D721Med (cell line): ENCODE data around the gene ABLIM3.

Experiments
- DNase-seq: peaks from one replicate; pipeline ENCODE4 v3.0.0; 2011; ENCODE audit warnings: low spot score; ENCODE audit not compliant: insufficient read length
- FAIRE-seq: peaks from 2 replicates; lab custom pipeline; 2011; peaks lifted over from hg19 to GRCh38; lab: Jason Lieb, UNC
- TF ChIP-seq, protein P1 (sequence below): IDR thresholded peaks from 2 replicates; pipeline ENCODE4 v1.5.1; 2012; ENCODE audit warnings: mild to moderate bottlenecking, control low read depth; ENCODE audit not compliant: insufficient read depth; ENCODE audit errors: missing control alignments

Gene ABLIM3

DNA sequence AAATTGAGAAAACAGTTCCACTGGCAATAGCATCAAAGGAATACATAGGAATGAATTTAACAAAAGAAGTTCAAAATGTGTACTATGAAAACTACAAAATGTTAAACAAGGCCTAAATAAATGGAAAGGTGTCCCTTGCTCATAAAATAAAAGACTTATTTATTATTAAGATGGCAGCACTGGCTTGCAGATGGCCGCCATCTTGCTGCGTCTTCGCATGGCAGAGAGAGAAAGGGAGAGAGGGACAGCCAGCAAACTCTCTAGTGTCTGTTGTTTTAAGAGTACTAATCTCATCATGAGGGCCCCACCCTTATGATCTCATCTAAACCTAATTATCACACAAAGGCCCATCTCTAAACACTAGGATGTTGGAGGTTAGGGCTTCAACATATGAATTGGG lies 47.1 kb downstream of the ABLIM3 start:
- FAIRE-seq (no peak), DNase-seq (no peak)
- TF ChIP-seq, protein P1, sequence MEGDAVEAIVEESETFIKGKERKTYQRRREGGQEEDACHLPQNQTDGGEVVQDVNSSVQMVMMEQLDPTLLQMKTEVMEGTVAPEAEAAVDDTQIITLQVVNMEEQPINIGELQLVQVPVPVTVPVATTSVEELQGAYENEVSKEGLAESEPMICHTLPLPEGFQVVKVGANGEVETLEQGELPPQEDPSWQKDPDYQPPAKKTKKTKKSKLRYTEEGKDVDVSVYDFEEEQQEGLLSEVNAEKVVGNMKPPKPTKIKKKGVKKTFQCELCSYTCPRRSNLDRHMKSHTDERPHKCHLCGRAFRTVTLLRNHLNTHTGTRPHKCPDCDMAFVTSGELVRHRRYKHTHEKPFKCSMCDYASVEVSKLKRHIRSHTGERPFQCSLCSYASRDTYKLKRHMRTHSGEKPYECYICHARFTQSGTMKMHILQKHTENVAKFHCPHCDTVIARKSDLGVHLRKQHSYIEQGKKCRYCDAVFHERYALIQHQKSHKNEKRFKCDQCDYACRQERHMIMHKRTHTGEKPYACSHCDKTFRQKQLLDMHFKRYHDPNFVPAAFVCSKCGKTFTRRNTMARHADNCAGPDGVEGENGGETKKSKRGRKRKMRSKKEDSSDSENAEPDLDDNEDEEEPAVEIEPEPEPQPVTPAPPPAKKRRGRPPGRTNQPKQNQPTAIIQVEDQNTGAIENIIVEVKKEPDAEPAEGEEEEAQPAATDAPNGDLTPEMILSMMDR: no peak

DNA sequence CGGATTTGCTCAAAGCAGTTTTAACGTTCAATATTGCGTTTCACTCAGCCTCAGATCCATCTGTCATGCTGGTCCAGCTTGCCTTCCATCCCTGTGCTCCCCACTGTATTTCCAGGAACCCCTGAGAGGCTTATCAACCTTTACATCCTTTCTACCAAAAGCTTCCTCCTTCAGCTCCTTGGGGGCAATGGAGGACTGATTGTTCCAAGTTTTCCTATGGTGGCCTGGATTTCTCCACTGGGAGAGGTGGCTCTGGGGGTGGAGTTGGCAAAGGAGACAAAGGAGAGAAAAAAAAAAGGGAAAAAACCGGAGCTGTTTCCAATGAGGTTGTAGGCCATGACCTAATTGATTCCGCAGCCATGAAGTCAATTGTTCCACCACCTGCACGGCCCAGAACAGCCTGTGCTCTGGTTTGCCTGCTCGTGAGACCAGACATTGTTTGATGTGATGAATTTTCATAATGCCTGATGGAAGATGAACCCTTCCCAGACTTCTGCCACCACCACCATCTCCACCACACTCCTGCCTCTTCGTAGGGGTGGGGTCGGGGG lies 54.1 kb downstream of the ABLIM3 start:
- DNase-seq (no peak), FAIRE-seq (no peak)
- TF ChIP-seq, protein P1: no peak

DNA sequence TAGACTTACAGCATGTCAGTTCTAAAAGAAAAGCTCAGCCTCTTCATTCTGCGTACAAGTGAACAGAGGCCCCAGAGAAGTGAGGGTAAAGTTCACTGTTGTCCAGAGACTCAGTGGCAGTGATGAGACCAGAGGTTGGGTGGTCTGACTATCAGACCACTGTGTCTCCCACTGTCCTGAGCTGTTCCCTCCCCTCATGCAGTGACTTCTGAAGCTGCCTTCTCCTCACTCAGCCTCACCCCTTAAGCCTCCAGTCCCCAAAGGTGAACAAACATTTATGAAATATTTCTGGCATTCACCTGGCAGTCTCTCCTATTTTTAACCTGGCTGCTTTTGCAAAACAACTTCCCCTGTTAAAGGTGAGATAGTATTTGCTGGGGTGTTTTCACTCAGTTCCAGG lies 54.7 kb downstream of the ABLIM3 start:
- TF ChIP-seq, protein P1: no peak
- no peak for FAIRE-seq
- DNase-seq: no peak

DNA sequence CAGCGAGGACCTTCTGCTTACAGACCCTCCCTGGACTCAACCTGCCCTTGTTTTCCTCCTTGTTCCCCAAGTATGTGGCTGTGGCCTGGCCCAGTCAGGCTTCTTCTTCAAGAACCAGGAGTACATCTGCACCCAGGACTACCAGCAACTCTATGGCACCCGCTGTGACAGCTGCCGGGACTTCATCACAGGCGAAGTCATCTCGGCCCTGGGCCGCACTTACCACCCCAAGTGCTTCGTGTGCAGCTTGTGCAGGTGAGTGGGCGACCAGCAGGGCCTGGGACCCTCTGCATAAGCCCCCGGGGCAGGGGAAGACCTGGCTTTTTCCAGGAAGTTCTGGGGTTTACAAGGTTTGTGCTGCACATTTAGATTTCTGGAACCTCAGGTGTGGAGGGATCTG lies 56.9 kb downstream of the ABLIM3 start:
- FAIRE-seq (no peak), DNase-seq (no peak)
- TF ChIP-seq, protein P1: no peak

DNA sequence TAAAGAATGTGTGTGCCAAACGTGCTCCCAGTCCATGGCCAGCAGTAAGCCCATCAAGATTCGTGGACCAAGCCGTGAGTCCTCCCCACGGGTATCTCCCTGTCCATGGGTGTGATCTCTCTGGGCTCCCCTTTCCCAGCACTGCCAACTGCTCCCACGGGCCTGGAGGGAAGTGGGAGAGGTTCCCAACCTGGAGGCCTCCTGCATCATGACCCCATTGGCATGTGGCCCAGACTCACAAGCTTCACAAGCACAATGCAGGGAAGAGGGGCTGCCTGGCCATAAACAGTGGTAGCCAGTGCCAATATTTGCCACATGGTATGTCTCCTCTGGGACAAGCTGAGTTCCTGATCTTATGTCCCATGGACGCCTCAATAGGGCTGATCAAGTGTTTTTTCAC lies 59.1 kb downstream of the ABLIM3 start:
- FAIRE-seq (no peak), DNase-seq (no peak)
- TF ChIP-seq, protein P1: no peak

DNA sequence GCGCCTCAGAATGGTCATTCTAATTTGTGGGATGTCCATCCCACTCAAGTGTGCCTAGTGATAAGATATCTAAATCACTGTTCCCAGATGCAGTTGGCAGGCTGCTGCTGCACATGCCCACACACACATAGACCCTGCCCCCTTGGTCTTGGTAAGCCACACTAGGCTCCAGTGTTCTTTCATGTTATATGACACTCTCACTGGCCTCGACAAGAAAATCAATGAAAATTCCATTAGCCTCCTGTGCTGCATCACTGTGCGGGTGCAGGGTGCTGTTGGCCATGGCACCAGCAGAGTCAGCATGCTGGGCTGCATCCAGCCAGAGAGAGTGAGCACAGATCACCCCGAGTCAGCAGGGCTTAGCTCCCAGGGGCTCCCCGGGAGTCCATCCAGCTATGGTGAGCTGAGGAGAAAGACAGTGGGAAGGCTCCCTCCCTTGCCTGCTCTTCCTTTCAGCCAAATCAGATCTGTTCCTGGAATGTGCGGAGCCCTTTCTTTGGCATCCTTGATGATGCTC lies 59.9 kb downstream of the ABLIM3 start:
- TF ChIP-seq, protein P1: no peak
- no peak for DNase-seq
- no peak for FAIRE-seq

DNA sequence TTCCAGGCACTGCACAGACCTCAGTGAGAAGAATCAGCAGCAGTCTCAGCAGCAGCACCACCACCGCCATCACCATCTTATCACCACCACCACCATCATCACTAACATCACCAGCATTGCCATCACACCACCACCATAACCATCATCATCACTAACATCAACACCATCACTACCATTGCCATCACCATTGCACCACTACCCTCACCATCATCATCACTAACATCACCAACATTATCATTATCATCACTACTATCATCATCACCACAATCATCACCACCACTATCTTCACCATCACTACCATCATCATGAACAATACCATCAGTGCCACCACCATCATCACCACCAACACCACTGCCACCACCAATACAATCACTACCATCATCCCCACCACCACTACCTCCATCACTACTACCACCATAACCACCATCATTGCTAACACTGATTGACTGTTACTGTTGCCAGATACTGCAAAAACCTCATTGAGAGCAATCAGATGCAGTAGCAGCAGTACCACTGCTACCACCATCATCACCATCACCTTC lies 61.7 kb downstream of the ABLIM3 start:
- FAIRE-seq (no peak), DNase-seq (no peak)
- TF ChIP-seq, protein P1: no peak
